Effector CD4-positive, alpha-beta T cell (primary cell): ENCODE results near the gene PODN.

ENCODE experiments used
- DNase-seq: peaks from one replicate; pipeline ENCODE4 v3.0.0-alpha.2; 2020

PODN gene

GRCh38 chr1:53076165-53076564, 14.2 kb downstream of the PODN start:
- no peak for DNase-seq

- no peak for DNase-seq
These were observed 14.9 kb downstream of the PODN start for GRCh38 chr1:53076721-53077598.

GRCh38 chr1:53077599-53077965, 15.6 kb downstream of the PODN start:
- no peak for DNase-seq

- no peak for DNase-seq
These were observed 16.5 kb downstream of the PODN start for GRCh38 chr1:53078333-53079101.

GRCh38 chr1:53079251-53079650, 17.2 kb downstream of the PODN start:
- DNase-seq: no peak

GRCh38 chr1:53080041-53080440, 18.0 kb downstream of the PODN start:
- no peak for DNase-seq

- no peak for DNase-seq
These were observed 18.8 kb downstream of the PODN start for GRCh38 chr1:53080769-53081168.

- no peak for DNase-seq
These were observed 19.5 kb downstream of the PODN start for GRCh38 chr1:53081384-53082066.

- DNase-seq: no peak
These were observed 20.9 kb downstream of the PODN start for GRCh38 chr1:53082826-53083455.

- DNase-seq: no peak
These were observed 21.9 kb downstream of the PODN start for GRCh38 chr1:53083636-53084588.

GRCh38 chr1:53084589-53084971, 22.6 kb downstream of the PODN start:
- DNase-seq: no peak

- no peak for DNase-seq
These were observed 23.4 kb downstream of the PODN start for GRCh38 chr1:53085405-53085804.

- DNase-seq: no peak
These were observed 24.6 kb downstream of the PODN start for GRCh38 chr1:53086491-53087070.

GRCh38 chr1:53087332-53088285, 25.6 kb downstream of the PODN start:
- DNase-seq: no peak

GRCh38 chr1:53088616-53089300, 26.7 kb downstream of the PODN start:
- DNase-seq: no peak

GRCh38 chr1:53089478-53090226, 27.6 kb downstream of the PODN start:
- no peak for DNase-seq

- no peak for DNase-seq
These were observed 28.5 kb downstream of the PODN start for GRCh38 chr1:53090227-53091147.
